Trophoblast cell (in vitro differentiated cells and primary cell): Measurements from ENCODE around the gene WNT3.
A peak's percentile ranks its signal among the peaks of the same experiment; 100 is the strongest.

Source experiments
- DNase-seq, 2 donors: peaks; one replicate each; pipeline ENCODE4 v3.0.0-alpha.2; 2016
- H2AFZ ChIP-seq: 2 replicates; pipeline ENCODE4 v1.6.1; 2013; ENCODE audit warnings: low read length, moderate library complexity, mild to moderate bottlenecking; ENCODE audit not compliant: insufficient read depth, poor library complexity
- H2AK5ac ChIP-seq: 2 replicates; pipeline ENCODE4 v1.6.1; 2013; ENCODE audit warnings: mild to moderate bottlenecking, low read length
- H2BK120ac ChIP-seq: 2 replicates; pipeline ENCODE4 v1.6.1; 2013; ENCODE audit warnings: low read length, mild to moderate bottlenecking, moderate library complexity; ENCODE audit not compliant: insufficient read depth, poor library complexity
- H2BK12ac ChIP-seq: 2 replicates; pipeline ENCODE4 v1.6.1; 2013; ENCODE audit warnings: mild to moderate bottlenecking, low read length, moderate library complexity
- H2BK5ac ChIP-seq: 2 replicates; pipeline ENCODE4 v1.6.1; 2013; ENCODE audit warnings: low read length, low read depth, moderate library complexity, mild to moderate bottlenecking; ENCODE audit not compliant: poor library complexity
- H3K14ac ChIP-seq: 2 replicates; pipeline ENCODE4 v1.6.1; 2013; ENCODE audit warnings: mild to moderate bottlenecking, low read length
- H3K18ac ChIP-seq: 2 replicates; pipeline ENCODE4 v1.6.1; 2013; ENCODE audit warnings: mild to moderate bottlenecking, low read length
- H3K23ac ChIP-seq: 2 replicates; pipeline ENCODE4 v1.6.1; 2013; ENCODE audit warnings: low read length
- H3K27ac ChIP-seq: 2 replicates; pipeline ENCODE4 v1.5.1; 2013; ENCODE audit warnings: low read depth, mild to moderate bottlenecking, inconsistent platforms, low read length, moderate library complexity
- H3K27me3 ChIP-seq: 2 replicates; pipeline ENCODE4 v1.6.1; 2013; ENCODE audit warnings: inconsistent platforms, mild to moderate bottlenecking, low read length, moderate library complexity; ENCODE audit not compliant: insufficient read depth
- H3K36me3 ChIP-seq, 2 experiments: 1 replicate in 1 of 2; 2 replicates in 1 of 2; pipeline ENCODE4 v1.6.1; 2013; ENCODE audit warnings: low read length in 2 of 2, mild to moderate bottlenecking in 2 of 2, moderate library complexity in 1 of 2; ENCODE audit not compliant: insufficient read depth in 2 of 2, control insufficient read depth in 1 of 2
- H3K4ac ChIP-seq: 2 replicates; pipeline ENCODE4 v1.6.1; 2013; ENCODE audit warnings: low read depth, mild to moderate bottlenecking, low read length, moderate library complexity
- H3K4me1 ChIP-seq, 2 experiments: 1 replicate in 1 of 2; 2 replicates in 1 of 2; pipeline ENCODE4 v1.6.1; 2013; ENCODE audit warnings: low read length in 2 of 2, mild to moderate bottlenecking in 2 of 2, moderate library complexity in 1 of 2; ENCODE audit not compliant: insufficient read depth in 2 of 2, control insufficient read depth in 1 of 2
- H3K4me2 ChIP-seq: 2 replicates; pipeline ENCODE4 v1.6.1; 2013; ENCODE audit warnings: inconsistent platforms, mild to moderate bottlenecking, low read length, moderate library complexity
- H3K4me3 ChIP-seq: 2 replicates; pipeline ENCODE4 v1.5.1; 2013; ENCODE audit warnings: mild to moderate bottlenecking, low read depth, low read length, inconsistent platforms
- H3K79me1 ChIP-seq: one replicate; pipeline ENCODE4 v1.6.1; 2013; ENCODE audit warnings: low read length
- H3K79me2 ChIP-seq: 2 replicates; pipeline ENCODE4 v1.6.1; 2013; ENCODE audit warnings: low read length, mild to moderate bottlenecking; ENCODE audit not compliant: control insufficient read depth, insufficient read depth, poor library complexity
- H3K9ac ChIP-seq: 2 replicates; pipeline ENCODE4 v1.6.1; 2013; ENCODE audit warnings: mild to moderate bottlenecking, low read length
- H3K9me3 ChIP-seq: 2 replicates; pipeline ENCODE4 v1.6.1; 2013; ENCODE audit warnings: low read depth, mild to moderate bottlenecking, control low read depth, inconsistent platforms, low read length; ENCODE audit not compliant: insufficient read depth
- H4K12ac ChIP-seq: 2 replicates; pipeline ENCODE4 v1.6.1; 2013; ENCODE audit warnings: low read depth, mild to moderate bottlenecking, low read length, moderate library complexity
- H4K8ac ChIP-seq: 2 replicates; pipeline ENCODE4 v1.6.1; 2013; ENCODE audit warnings: low read depth, mild to moderate bottlenecking, low read length, moderate library complexity
- H4K91ac ChIP-seq: one replicate; pipeline ENCODE4 v1.6.1; 2013; ENCODE audit warnings: low read depth, mild to moderate bottlenecking, low read length, moderate library complexity
- WGBS: extraction: QIAGEN DNeasy Blood & Tissue Kit; methylation state at CpG from one replicate; pipeline ENCODE4 v1.1.7; 2013; ENCODE audit warnings: missing lambda C conversion rate; ENCODE audit not compliant: insufficient read length, insufficient coverage; ENCODE audit errors: extremely low coverage; 5-methylcytosine and 5-hydroxymethylcytosine counted together

The WNT3 gene

GRCh38 chr17:46832331-46832821 is 13.9 kb upstream of the WNT3 start:
- Histone ChIP-seq H3K27ac (no peak overlapping the region), H3K4me2 (no peak overlapping the region), H3K4me1 (peaks cover 18 to 20% of the 10 kb centered on the region in 2 experiments), H3K23ac (no peak overlapping the region), H3K36me3 (no peaks in the 10 kb centered on the region), H2BK5ac (peak overlapping the region; percentile 51), H3K4ac (peak overlapping the region; percentile 65), H2BK120ac (peak overlapping the region; percentile 41), H3K9ac (no peak overlapping the region), H2AFZ (peak overlapping the region; percentile 35), H2AK5ac (peak overlapping the region; percentile 39), H3K14ac (peak overlapping the region; percentile 32), H4K91ac (peak overlapping the region; percentile 89), H2BK12ac (peak overlapping the region; percentile 75), H4K8ac (peak overlapping the region; percentile 71), H3K9me3 (no peaks in the 10 kb centered on the region), H3K4me3 (no peak overlapping the region), H3K27me3 (no peaks in the 10 kb centered on the region), H3K79me1 (peaks cover 13% of the 10 kb centered on the region), H3K79me2 (no peaks in the 10 kb centered on the region), H4K12ac (peak overlapping the region; percentile 24), H3K18ac (peak overlapping the region; percentile 68)
- no CpG with 5 or more reads among the region's 11 CpGs for WGBS
- DNase-seq = no peak

DNA sequence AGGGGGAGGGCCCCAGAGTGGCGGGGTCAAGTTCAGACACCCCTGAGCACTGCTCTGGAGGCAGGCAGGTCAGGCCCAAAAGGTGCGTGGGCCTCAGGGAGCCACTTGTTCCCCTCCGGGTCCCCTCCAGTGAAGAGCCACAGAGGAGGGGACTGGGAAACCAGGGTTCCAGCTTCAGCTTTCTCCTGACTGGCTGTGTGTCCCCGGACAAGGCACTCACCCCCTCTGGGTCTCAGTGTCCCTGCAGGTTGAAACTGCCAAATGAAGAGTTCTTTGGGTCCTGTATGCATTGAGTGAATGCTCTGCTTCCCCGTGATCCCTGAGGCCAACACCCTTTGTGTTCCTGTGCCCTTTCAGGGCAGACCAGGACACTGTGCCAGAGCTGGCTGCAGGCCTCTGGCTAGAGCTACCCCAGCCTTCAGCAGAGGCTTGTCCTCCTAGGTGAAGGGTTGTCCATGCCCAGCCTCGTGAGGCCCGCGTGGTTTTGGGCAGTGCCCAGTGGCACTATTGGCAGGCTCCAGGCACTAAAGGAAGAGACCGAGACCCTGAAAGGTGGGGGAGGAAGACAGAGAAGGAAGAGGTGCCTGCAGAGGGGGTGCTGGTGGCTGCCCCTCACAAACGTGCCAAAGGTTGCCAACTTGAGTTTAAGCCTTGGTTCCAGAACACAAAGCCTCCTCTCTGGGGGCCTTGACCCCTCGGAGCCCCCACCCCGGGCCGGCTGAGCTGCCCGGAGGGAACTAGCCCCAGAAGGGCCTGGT is 13.3 kb upstream of the WNT3 start:
- no peak overlapping the region for H4K12ac ChIP-seq
- peaks cover 18 to 20% of the 10 kb centered on the region in 2 experiments for H3K4me1 ChIP-seq
- H3K9ac ChIP-seq = no peak overlapping the region
- H3K14ac ChIP-seq = peak overlapping the region; percentile 73
- no peaks in the 10 kb centered on the region for H3K79me2 ChIP-seq
- no peak for DNase-seq
- no peak overlapping the region for H3K4me3 ChIP-seq
- H3K36me3 ChIP-seq = no peaks in the 10 kb centered on the region
- H4K91ac ChIP-seq = peak overlapping the region; percentile 89
- H3K4me2 ChIP-seq = no peak overlapping the region
- H2AFZ ChIP-seq = no peak overlapping the region
- peaks cover 13% of the 10 kb centered on the region for H3K79me1 ChIP-seq
- H2BK5ac ChIP-seq = no peak overlapping the region
- H3K18ac ChIP-seq = peak overlapping the region; percentile 7
- H2AK5ac ChIP-seq = peak overlapping the region; percentile 43
- H2BK120ac ChIP-seq = peak overlapping the region; percentile 46
- no peak overlapping the region for H3K27ac ChIP-seq
- H3K23ac ChIP-seq = no peak overlapping the region
- no CpG with 5 or more reads among the region's 14 CpGs for WGBS
- no peaks in the 10 kb centered on the region for H3K9me3 ChIP-seq
- peak overlapping the region; percentile 13 for H4K8ac ChIP-seq
- no peaks in the 10 kb centered on the region for H3K27me3 ChIP-seq
- H2BK12ac ChIP-seq = peak overlapping the region; percentile 56
- H3K4ac ChIP-seq = peak overlapping the region; percentile 65

- H3K27ac ChIP-seq = no peak overlapping the region
- H2AFZ ChIP-seq = no peak overlapping the region
- no peak overlapping the region for H3K4me3 ChIP-seq
- peaks cover 5 to 6% of the 10 kb centered on the region in 2 experiments for H3K4me1 ChIP-seq
- no peak for DNase-seq
- H3K18ac ChIP-seq = no peak overlapping the region
- H2BK5ac ChIP-seq = no peak overlapping the region
- peaks cover 5% of the 10 kb centered on the region for H3K9me3 ChIP-seq
- H3K14ac ChIP-seq = no peak overlapping the region
- no CpG with 5 or more reads among the region's 2 CpGs for WGBS
- no peaks in the 10 kb centered on the region for H3K36me3 ChIP-seq
- no peak overlapping the region for H4K91ac ChIP-seq
- no peak overlapping the region for H4K12ac ChIP-seq
- H3K23ac ChIP-seq = no peak overlapping the region
- H2AK5ac ChIP-seq = no peak overlapping the region
- H3K79me2 ChIP-seq = no peaks in the 10 kb centered on the region
- H2BK12ac ChIP-seq = no peak overlapping the region
- H3K4ac ChIP-seq = no peak overlapping the region
- H2BK120ac ChIP-seq = no peak overlapping the region
- H3K79me1 ChIP-seq = peaks cover 4% of the 10 kb centered on the region
- H3K4me2 ChIP-seq = no peak overlapping the region
- peaks cover 2% of the 10 kb centered on the region for H3K27me3 ChIP-seq
- H4K8ac ChIP-seq = no peak overlapping the region
- H3K9ac ChIP-seq = no peak overlapping the region
Observed at GRCh38 chr17:46827274-46827673, 8.8 kb upstream of the WNT3 start.

DNA sequence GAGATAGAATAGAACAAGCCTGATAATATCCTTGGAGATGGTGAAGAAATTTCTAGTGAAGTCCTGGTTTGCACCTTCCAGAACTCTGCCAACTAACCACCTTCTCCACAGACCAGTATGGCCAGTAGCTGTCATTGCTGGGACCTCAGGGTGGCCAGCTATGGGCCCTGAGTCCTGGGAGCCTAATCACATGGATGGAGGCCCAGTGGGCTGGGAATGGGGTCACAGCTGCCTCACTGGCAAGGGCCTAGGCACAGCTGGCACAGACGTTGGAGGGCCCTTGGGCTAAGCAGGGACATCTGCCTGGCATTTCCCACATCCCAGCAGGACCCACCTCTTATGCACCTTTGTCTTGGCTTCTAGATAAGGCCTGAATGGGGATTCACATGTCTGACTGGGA is 7.6 kb upstream of the WNT3 start:
- Histone ChIP-seq H4K12ac (no peak overlapping the region), H4K91ac (no peak overlapping the region), H3K27ac (no peak overlapping the region), H2BK120ac (no peak overlapping the region), H3K14ac (no peak overlapping the region), H3K79me2 (no peaks in the 10 kb centered on the region), H3K4ac (no peak overlapping the region), H2AK5ac (no peak overlapping the region), H3K18ac (no peak overlapping the region), H2BK5ac (no peak overlapping the region), H2BK12ac (no peak overlapping the region), H3K4me2 (no peak overlapping the region), H3K27me3 (peaks cover 12% of the 10 kb centered on the region), H3K9me3 (peaks cover 10% of the 10 kb centered on the region), H3K36me3 (no peaks in the 10 kb centered on the region), H3K4me1 (peaks cover 6 to 8% of the 10 kb centered on the region in 2 experiments), H3K79me1 (no peaks in the 10 kb centered on the region), H3K4me3 (no peak overlapping the region), H4K8ac (no peak overlapping the region), H2AFZ (no peak overlapping the region), H3K9ac (peak overlapping the region; percentile 28), H3K23ac (no peak overlapping the region)
- WGBS = no CpG with 5 or more reads among the region's 1 CpG
- no peak for DNase-seq
